H1 (cell line): ENCODE results near the gene PKD1. TPM values are rescaled to one million over a fixed set of nuclear protein-coding genes. Genes with fewer than 3 reads are reported as not detected.

Experiments used
- CTCF ChIA-PET: fragments of 300-600 bp; sonication (Branson Sonifier 250); formaldehyde crosslinking; loops from one replicate; lab custom pipeline; 2021; ENCODE audit not compliant: partially characterized antibody; lab: Charles Lee
- POLR2A ChIA-PET: fragments of 300-600 bp; sonication (Branson Sonifier 250); formaldehyde crosslinking; loops from one replicate; lab custom pipeline; 2021; ENCODE audit warnings: inconsistent platforms; ENCODE audit not compliant: partially characterized antibody; lab: Charles Lee
- DNase-seq, 2 experiments: peaks; one replicate each; pipeline versions ENCODE4 v3.0.0 to v3.0.0-alpha.2; 2010 to 2022; ENCODE audit warnings: low spot score in 2 of 2, low read depth in 1 of 2, mixed read lengths in 1 of 2
- FAIRE-seq: peaks from 2 replicates; lab custom pipeline; 2011; peaks lifted over from hg19 to GRCh38; lab: Jason Lieb, UNC
- H2AFZ ChIP-seq: 2 replicates; pipeline ENCODE4 v1.8.1; 2012; ENCODE audit warnings: low read length, inconsistent platforms
- H2AK5ac ChIP-seq: 2 replicates; pipeline ENCODE4 v1.6.1; 2013; ENCODE audit warnings: low read depth, low read length
- H2BK120ac ChIP-seq: replicated peaks from 2 replicates; pipeline ENCODE3; 2013; ENCODE audit warnings: low read depth, low read length, inconsistent platforms
- H2BK12ac ChIP-seq: 2 replicates; pipeline ENCODE4 v1.6.1; 2013; ENCODE audit warnings: low read depth, low read length
- H2BK15ac ChIP-seq: 2 replicates; pipeline ENCODE4 v1.6.1; 2013; ENCODE audit warnings: low read length
- H2BK20ac ChIP-seq: 2 replicates; pipeline ENCODE4 v1.6.1; 2013; ENCODE audit warnings: low read length
- H2BK5ac ChIP-seq: 2 replicates; pipeline ENCODE4 v1.6.1; 2013; ENCODE audit warnings: low read depth, low read length
- H3K14ac ChIP-seq: 2 replicates; pipeline ENCODE4 v1.6.1; 2013; ENCODE audit warnings: inconsistent platforms; ENCODE audit not compliant: insufficient read length
- H3K18ac ChIP-seq: 2 replicates; pipeline ENCODE4 v1.6.1; 2013; ENCODE audit warnings: low read length; ENCODE audit errors: extremely low read depth
- H3K23ac ChIP-seq: 2 replicates; pipeline ENCODE4 v1.6.1; 2013; ENCODE audit warnings: inconsistent platforms; ENCODE audit not compliant: insufficient read length
- H3K23me2 ChIP-seq: 2 replicates; pipeline ENCODE4 v1.6.1; 2013; ENCODE audit warnings: low read depth, low read length
- H3K27ac ChIP-seq: 2 replicates; pipeline ENCODE4 v1.6.1; 2011; ENCODE audit warnings: low read depth, low read length, inconsistent platforms
- H3K27me3 ChIP-seq, 4 experiments: replicated peaks in 1 of 4; 1 replicate in 1 of 4; 2 replicates in 3 of 4; pipeline versions ENCODE4 v1.6.1 to v1.8.1; 2011 to 2013; ENCODE audit warnings: low read length in 3 of 4, mild to moderate bottlenecking in 3 of 4, inconsistent platforms in 2 of 4, mixed read lengths in 2 of 4, moderate library complexity in 1 of 4; ENCODE audit not compliant: control insufficient read depth in 3 of 4, insufficient read depth in 3 of 4; ENCODE audit errors: extremely low read depth in 1 of 4
- H3K36me3 ChIP-seq, 4 experiments: 2 replicates each; pipeline versions ENCODE4 v1.6.1 to v1.8.1; 2011 to 2013; ENCODE audit warnings: mild to moderate bottlenecking in 4 of 4, low read length in 3 of 4, moderate library complexity in 2 of 4, control low read depth in 1 of 4, inconsistent platforms in 1 of 4; ENCODE audit not compliant: insufficient read depth in 4 of 4, control insufficient read depth in 2 of 4
- H3K4ac ChIP-seq: replicated peaks from 2 replicates; pipeline ENCODE3; 2013; ENCODE audit warnings: low read length, low read depth, mixed read lengths, inconsistent platforms; ENCODE audit not compliant: insufficient read length
- H3K4me1 ChIP-seq, 4 experiments: replicated peaks in 1 of 4; 1 replicate in 1 of 4; 2 replicates in 3 of 4; pipeline versions ENCODE4 v1.6.1 to v1.8.1; 2011 to 2013; ENCODE audit warnings: low read length in 3 of 4, inconsistent platforms in 2 of 4, mixed read lengths in 1 of 4; ENCODE audit not compliant: insufficient read depth in 4 of 4, control insufficient read depth in 3 of 4
- H3K4me2 ChIP-seq, 2 experiments: 2 replicates each; pipeline versions ENCODE4 v1.6.1 to v1.8.1; 2011 to 2013; ENCODE audit warnings: low read depth in 2 of 2, low read length in 2 of 2, control low read depth in 1 of 2, inconsistent platforms in 1 of 2, mild to moderate bottlenecking in 1 of 2; ENCODE audit not compliant: insufficient read depth in 1 of 2
- H3K4me3 ChIP-seq, 4 experiments: fragments of 200-600, 300-600 bp in 1 of 4; sonication (generic), shearing (Covaris generic), sonication (Bioruptor Twin) in 1 of 4; 2 replicates each; pipeline versions ENCODE4 v1.5.1 to v1.8.1; 2011 to 2016; ENCODE audit warnings: low read length in 4 of 4, low read depth in 3 of 4, control low read depth in 2 of 4, inconsistent platforms in 2 of 4, mild to moderate bottlenecking in 2 of 4, mixed read lengths in 1 of 4, moderate library complexity in 1 of 4; ENCODE audit not compliant: insufficient read depth in 2 of 4; ENCODE audit errors: extremely low read depth in 1 of 4
- H3K56ac ChIP-seq: replicated peaks from 2 replicates; pipeline ENCODE3; 2013; ENCODE audit warnings: low read depth, mild to moderate bottlenecking, mixed read lengths, low read length, inconsistent platforms; ENCODE audit not compliant: insufficient read length
- H3K79me1 ChIP-seq: 2 replicates; pipeline ENCODE4 v1.6.1; 2013; ENCODE audit warnings: low read depth, low read length, control low read depth
- H3K79me2 ChIP-seq, 2 experiments: 2 replicates each; pipeline versions ENCODE4 v1.6.1 to v1.8.1; 2012 to 2013; ENCODE audit warnings: low read length in 2 of 2, mild to moderate bottlenecking in 2 of 2, inconsistent platforms in 1 of 2; ENCODE audit not compliant: insufficient read depth in 2 of 2, control insufficient read depth in 1 of 2
- H3K9ac ChIP-seq, 4 experiments: replicated peaks in 1 of 4; 1 replicate in 1 of 4; 2 replicates in 3 of 4; pipeline versions ENCODE4 v1.6.1 to v1.8.1; 2011 to 2013; ENCODE audit warnings: low read depth in 3 of 4, low read length in 3 of 4, control low read depth in 2 of 4, mild to moderate bottlenecking in 2 of 4, moderate library complexity in 2 of 4, inconsistent platforms in 1 of 4; ENCODE audit errors: extremely low read depth in 1 of 4
- H3K9me3 ChIP-seq, 2 experiments: 2 replicates each; pipeline versions ENCODE4 v1.6.1 to v1.8.1; 2012 to 2013; ENCODE audit warnings: mild to moderate bottlenecking in 2 of 2, moderate library complexity in 2 of 2, control low read depth in 1 of 2, inconsistent platforms in 1 of 2, low read depth in 1 of 2, low read length in 1 of 2, mixed read lengths in 1 of 2; ENCODE audit not compliant: insufficient read depth in 2 of 2
- H4K20me1 ChIP-seq, 2 experiments: replicated peaks in 1 of 2; 2 replicates each; pipeline versions ENCODE3 to v1.8.1; 2011 to 2013; ENCODE audit warnings: inconsistent platforms in 2 of 2, low read length in 2 of 2, mild to moderate bottlenecking in 1 of 2; ENCODE audit not compliant: insufficient read depth in 2 of 2, control insufficient read depth in 1 of 2
- H4K5ac ChIP-seq: 2 replicates; pipeline ENCODE4 v1.6.1; 2013; ENCODE audit warnings: low read length, low read depth, mixed read lengths, inconsistent platforms; ENCODE audit not compliant: insufficient read length
- H4K8ac ChIP-seq: 2 replicates; pipeline ENCODE4 v1.8.0; 2013; ENCODE audit warnings: mild to moderate bottlenecking, moderate library complexity, low read length, inconsistent platforms; ENCODE audit not compliant: insufficient read depth; ENCODE audit errors: extremely low read depth
- H4K91ac ChIP-seq: replicated peaks from 2 replicates; pipeline ENCODE3; 2013; ENCODE audit warnings: low read length, mixed read lengths, inconsistent platforms; ENCODE audit not compliant: insufficient read length
- KDM1A ChIP-seq: fragments of 200-600, 300-600 bp; sonication (generic); IDR thresholded peaks from 2 replicates; pipeline ENCODE4 v1.7.1; 2016; ENCODE audit warnings: mild to moderate bottlenecking, low read length, borderline replicate concordance
- RFX5 ChIP-seq: IDR thresholded peaks from 2 replicates; pipeline ENCODE4 v1.6.1; 2011; ENCODE audit warnings: low read depth, low read length, improper control_type of control experiment, borderline replicate concordance
- TEAD4 ChIP-seq: IDR thresholded peaks from 2 replicates; pipeline ENCODE4 v1.6.1; 2012; ENCODE audit warnings: low read depth, low read length, inconsistent platforms, mixed read lengths
- WGBS, 2 experiments: shearing (Covaris generic) in 1 of 2; methylation state at CpG; one replicate each; pipeline versions ENCODE4 v1.1.6 to v1.1.7; 2013 to 2015; ENCODE audit warnings: low lambda C conversion rate in 2 of 2, mixed read lengths in 2 of 2, inconsistent platforms in 1 of 2, low coverage in 1 of 2, missing lambda C conversion rate in 1 of 2; ENCODE audit not compliant: insufficient replicate concordance in 2 of 2, insufficient coverage in 1 of 2, insufficient read length in 1 of 2; ENCODE audit errors: extremely low coverage in 1 of 2, missing lambda C conversion rate in 1 of 2; 5-methylcytosine and 5-hydroxymethylcytosine counted together
- polyA plus RNA-seq, 7 experiments: library from polyadenylated mRNA; depleted of rRNA in 3 of 7; stranded (reverse) in 5 of 7; unstranded in 2 of 7; fragments of >200 nt in 5 of 7; fragments of 200-250 nt in 2 of 7; gene quantifications; 1 replicate in 5 of 7; 2 replicates in 1 of 7; 4 replicates in 1 of 7; pipeline versions ENCODE4 v1.2.1 to v1.2.3, GENCODE V29; 2011 to 2013; ENCODE audit warnings: missing spikeins in 2 of 7, mixed read lengths in 2 of 7
- total RNA-seq: library from RNA; stranded (reverse); fragmentation: NEBNext Ultra II Directional; extraction: Animal tissue kit (Norgen Biotek cat#: 25700); gene quantifications from 2 replicates; pipeline ENCODE4 v1.2.1, GENCODE V29; 2021
- TF ChIP-seq, protein P1 (sequence below): IDR thresholded peaks from 2 replicates; pipeline ENCODE4 v1.6.1; 2011; ENCODE audit warnings: low read length, improper control_type of control experiment

The PKD1 gene
- total and polyA plus RNA-seq, 2 of the 8 experiments (the other 6 are each of a cell fraction or from before 2014, with no cell fraction given): 40.6 to 52.7 TPM

DNA sequence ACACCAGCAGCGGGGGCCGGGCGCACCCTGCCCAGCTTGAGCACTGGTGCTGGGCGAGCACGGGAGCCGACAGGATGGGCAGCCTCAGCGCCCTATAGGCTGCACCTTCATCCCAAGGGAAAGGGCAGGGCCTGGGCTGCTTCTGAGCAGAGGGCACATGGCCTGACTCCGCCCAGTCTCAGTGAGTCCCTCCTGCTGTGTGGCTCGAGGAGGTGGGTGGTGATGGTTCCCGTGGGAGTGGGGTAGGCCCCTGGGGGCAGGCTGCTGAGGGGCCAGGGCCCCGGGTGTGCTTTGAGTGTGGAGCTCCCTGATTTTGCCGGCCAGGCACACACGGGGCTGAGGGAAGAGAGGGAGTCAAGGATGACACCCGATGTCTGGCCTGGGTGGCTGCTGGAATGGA, 50.0 kb downstream of the PKD1 start:
- WGBS, 2 experiments: 72% methylated on average over 9 of the region's 14 CpGs; no CpG with 5 or more reads in 1 of the 2 experiments
- Histone ChIP-seq H3K18ac (no peak overlapping the region), H3K27me3 (no peaks in the 10 kb centered on the region), H3K9ac (no peak overlapping the region), H3K4me1 (peaks cover 0 to 5% (median 5%) of the 10 kb centered on the region in 4 experiments; a peak in 5 of 7 replicates), H3K23ac (no peak overlapping the region), H2BK12ac (no peak overlapping the region), H3K36me3 (peaks cover 0 to 37% (median 0%) of the 10 kb centered on the region in 4 experiments; a peak in 4 of 8 replicates), H2BK120ac (no peak overlapping the region), H2BK20ac (no peak overlapping the region), H2BK15ac (no peak overlapping the region), H4K91ac (no peak overlapping the region), H3K4me2 (no peak overlapping the region), H2AFZ (no peak overlapping the region), H3K27ac (no peak overlapping the region), H4K8ac (0 out of 2 replicates have a peak overlapping the region, but pooled peaks have one; percentile 51), H2AK5ac (no peak overlapping the region), H3K79me2 (no peaks in the 10 kb centered on the region), H2BK5ac (no peak overlapping the region), H3K4ac (no peak overlapping the region), H3K9me3 (no peaks in the 10 kb centered on the region), H4K20me1 (peaks cover 3 to 11% of the 10 kb centered on the region in 2 experiments), H3K4me3 (no peak overlapping the region), H3K79me1 (no peaks in the 10 kb centered on the region), H3K14ac (no peak overlapping the region), H3K56ac (no peak overlapping the region), H3K23me2 (no peaks in the 10 kb centered on the region; the same call in 1 of the 2 replicates), H4K5ac (no peak overlapping the region)
- no peak for DNase-seq
- CTCF ChIA-PET: interaction anchor here (0.8 to 3.8 kb wide), 9 partner anchors 12 to 82 kb away, joined by 3 to 15 read pairs (median 8); no protein-coding TSS in a partner anchor
- TF ChIP-seq KDM1A (no peak), RFX5 (no peak), TEAD4 (no peak)
- TF ChIP-seq, protein P1, sequence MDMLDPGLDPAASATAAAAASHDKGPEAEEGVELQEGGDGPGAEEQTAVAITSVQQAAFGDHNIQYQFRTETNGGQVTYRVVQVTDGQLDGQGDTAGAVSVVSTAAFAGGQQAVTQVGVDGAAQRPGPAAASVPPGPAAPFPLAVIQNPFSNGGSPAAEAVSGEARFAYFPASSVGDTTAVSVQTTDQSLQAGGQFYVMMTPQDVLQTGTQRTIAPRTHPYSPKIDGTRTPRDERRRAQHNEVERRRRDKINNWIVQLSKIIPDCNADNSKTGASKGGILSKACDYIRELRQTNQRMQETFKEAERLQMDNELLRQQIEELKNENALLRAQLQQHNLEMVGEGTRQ: no peak
- FAIRE-seq: no peak
- POLR2A ChIA-PET: interaction anchor here (0.8 to 3.6 kb wide), 8 partner anchors 9 to 121 kb away, joined by 3 to 11 read pairs (median 6); partner anchors contain the start of genes NTHL1, RPS2, TRAF7 and TSC2
